Ishikawa (cell line): Measurements from ENCODE around the gene PRR14L.
A peak's percentile ranks its signal among the peaks of the same experiment; 100 is the strongest.

Experiments used
- CEBPB ChIP-seq: IDR thresholded peaks from 2 replicates; pipeline ENCODE4 v1.6.1; 2012
- CREB1 ChIP-seq: IDR thresholded peaks from 2 replicates; pipeline ENCODE4 v1.6.1; 2012; ENCODE audit warnings: low read depth
- EGR1 ChIP-seq: IDR thresholded peaks from 2 replicates; pipeline ENCODE4 v1.6.1; 2012
- EP300 ChIP-seq: IDR thresholded peaks from 2 replicates; pipeline ENCODE4 v1.6.1; 2012; ENCODE audit warnings: borderline replicate concordance
- FOXM1 ChIP-seq: IDR thresholded peaks from 2 replicates; pipeline ENCODE4 v1.6.1; 2012; ENCODE audit warnings: low read depth, borderline replicate concordance
- MAX ChIP-seq: IDR thresholded peaks from 2 replicates; pipeline ENCODE4 v1.6.1; 2012
- NFIC ChIP-seq: IDR thresholded peaks from 2 replicates; pipeline ENCODE4 v1.6.1; 2012
- RAD21 ChIP-seq: IDR thresholded peaks from 2 replicates; pipeline ENCODE4 v1.6.1; 2012; ENCODE audit warnings: low read depth
- REST ChIP-seq: IDR thresholded peaks from 2 replicates; pipeline ENCODE4 v1.6.1; 2012; ENCODE audit warnings: low read depth, mild to moderate bottlenecking
- TAF1 ChIP-seq: IDR thresholded peaks from 2 replicates; pipeline ENCODE4 v1.6.1; 2012; ENCODE audit warnings: low read depth, mild to moderate bottlenecking
- TCF12 ChIP-seq: IDR thresholded peaks from 2 replicates; pipeline ENCODE4 v1.6.1; 2012; ENCODE audit warnings: low read depth
- TEAD4 ChIP-seq: IDR thresholded peaks from 2 replicates; pipeline ENCODE4 v1.6.1; 2012
- USF1 ChIP-seq: IDR thresholded peaks from 2 replicates; pipeline ENCODE4 v1.6.1; 2012
- YY1 ChIP-seq: IDR thresholded peaks from 2 replicates; pipeline ENCODE4 v1.6.1; 2012; ENCODE audit warnings: low read depth
- ZBTB7A ChIP-seq: IDR thresholded peaks from 2 replicates; pipeline ENCODE4 v1.6.1; 2012; ENCODE audit warnings: low read depth

PRR14L gene

GRCh38 chr22:31730344-31730711 is 19.6 kb downstream of the PRR14L start:
- no peak for TF ChIP-seq CEBPB
- no peak for TF ChIP-seq ZBTB7A
- peak; percentile 17; the same call in 1 of the 2 replicates for TF ChIP-seq RAD21
- no peak for TF ChIP-seq FOXM1

- TF ChIP-seq YY1 (no peak), NFIC (no peak), EGR1 (no peak), TEAD4 (no peak), MAX (no peak), CEBPB (no peak), TAF1 (no peak), EP300 (no peak), RAD21 (no peak), TCF12 (no peak), ZBTB7A (no peak), FOXM1 (no peak), REST (no peak), CREB1 (no peak), USF1 (no peak)
Observed at GRCh38 chr22:31728857-31729256, 21.1 kb downstream of the PRR14L start.

- no peak for TF ChIP-seq TAF1
- no peak for TF ChIP-seq REST
- TF ChIP-seq EP300: no peak
- TF ChIP-seq USF1: no peak
- no peak for TF ChIP-seq ZBTB7A
- TF ChIP-seq YY1: no peak
- TF ChIP-seq TEAD4: no peak
- TF ChIP-seq CREB1: no peak
- TF ChIP-seq CEBPB: no peak
- no peak for TF ChIP-seq TCF12
- TF ChIP-seq FOXM1: no peak
- no peak for TF ChIP-seq RAD21
- TF ChIP-seq MAX: no peak
- no peak for TF ChIP-seq NFIC
- TF ChIP-seq EGR1: no peak
Observed at GRCh38 chr22:31726692-31727091, 23.2 kb downstream of the PRR14L start.

GRCh38 chr22:31723723-31724122 is 26.2 kb downstream of the PRR14L start:
- no peak for TF ChIP-seq ZBTB7A
- TF ChIP-seq EP300: no peak
- no peak for TF ChIP-seq CREB1
- no peak for TF ChIP-seq USF1
- TF ChIP-seq NFIC: no peak
- no peak for TF ChIP-seq MAX
- TF ChIP-seq CEBPB: no peak
- no peak for TF ChIP-seq TCF12
- no peak for TF ChIP-seq EGR1
- no peak for TF ChIP-seq FOXM1
- no peak for TF ChIP-seq TAF1

- TF ChIP-seq FOXM1 (no peak), MAX (no peak)
Observed at GRCh38 chr22:31719850-31720471, 30.0 kb downstream of the PRR14L start.
